Heart right ventricle (tissue), 16 donors: Measurements from ENCODE around the gene RAB36. TPM values are rescaled to one million over a fixed set of nuclear protein-coding genes. Genes with fewer than 3 reads are reported as not detected.

Experiments
- ATAC-seq, 8 donors: fragments of 200-7000 bp; cut with Tn5 transposase; one replicate each; pipeline ENCODE4 v1.9.1; 2020; ENCODE audit warnings: mild to moderate bottlenecking in 8 of 8, moderate library complexity in 8 of 8, moderate number of reproducible peaks in 1 of 8
- DNase-seq, 2 donors: peaks; one replicate each; pipeline ENCODE4 v3.0.0-alpha.2; 2020
- H3K27ac ChIP-seq, 10 donors: fragments of 200-600 bp; sonication (generic) in 2 of 10; one replicate each; pipeline versions ENCODE4 v1.5.0 to v1.8.0; 2020 to 2022; ENCODE audit warnings: mild to moderate bottlenecking in 3 of 10
- H3K27me3 ChIP-seq, 7 donors: fragments of 200-600 bp; one replicate each; pipeline ENCODE4 v1.8.0; 2021 to 2022; ENCODE audit warnings: mild to moderate bottlenecking in 2 of 7
- H3K36me3 ChIP-seq, 9 donors: fragments of 200-600 bp; sonication (generic) in 1 of 9; one replicate each; pipeline versions ENCODE4 v1.5.0 to v1.8.0; 2020 to 2022; ENCODE audit warnings: mild to moderate bottlenecking in 2 of 9
- H3K4me1 ChIP-seq, 9 donors: fragments of 200-600 bp; sonication (generic) in 1 of 9; one replicate each; pipeline versions ENCODE4 v1.5.0 to v1.8.0; 2020 to 2022; ENCODE audit warnings: mild to moderate bottlenecking in 4 of 9
- H3K4me3 ChIP-seq, 10 donors: fragments of 200-600 bp; sonication (generic) in 2 of 10; one replicate each; pipeline versions ENCODE4 v1.5.0 to v1.8.0; 2020 to 2022; ENCODE audit warnings: mild to moderate bottlenecking in 7 of 10, moderate library complexity in 2 of 10
- H3K9me3 ChIP-seq, 11 donors: fragments of 200-600 bp in 10 of 11; sonication (generic) in 2 of 11; one replicate each; pipeline versions ENCODE4 v1.5.0 to v1.8.0; 2013 to 2022; ENCODE audit warnings: mild to moderate bottlenecking in 2 of 11, control low read depth in 1 of 11, moderate library complexity in 1 of 11
- CTCF ChIP-seq, 9 donors: fragments of 200-600 bp; sonication (generic) in 2 of 9; IDR thresholded peaks; one replicate each; pipeline versions ENCODE4 v1.5.0 to v1.8.0; 2021 to 2022; ENCODE audit warnings: antibody characterized with exemption in 9 of 9, mild to moderate bottlenecking in 5 of 9, moderate library complexity in 1 of 9
- WGBS, 2 donors: extraction: QIAGEN DNeasy Blood & Tissue Kit; methylation state at CpG; one replicate each; pipeline ENCODE4 v1.1.7; 2013; ENCODE audit warnings: inconsistent platforms in 1 of 2; 5-methylcytosine and 5-hydroxymethylcytosine counted together
- intact Hi-C, 10 donors: fragments of 100-400 bp; cut with DNase I; formaldehyde crosslinking; loops; one replicate each; pipeline versions ENCODE4 v1.11.1 to v1.14.2; 2022
- polyA plus RNA-seq, 2 donors: library from polyadenylated mRNA; stranded (reverse); fragments of 200-250 nt; gene quantifications; one replicate each; pipeline ENCODE4 v1.2.3, GENCODE V29; 2013
- total RNA-seq, 10 donors: library from RNA; stranded (reverse); fragmentation: NEBNext Ultra II Directional in 3 of 10; extraction: Animal tissue kit (Norgen Biotek cat#: 25700) in 3 of 10; gene quantifications; one replicate each; pipeline versions ENCODE4 v1.2.1 to v1.2.4, GENCODE V29; 2021 to 2023
- donor health status: Arrhythmogenic right ventricular cardiomyopathy.
- donor health status: ischemic (EF 13 %, LVEDD 7.1; RV severe dilation, severe dysfunction).
- donor health status: healthy with polysubstance abuse.
- donor health status: DM: no; HTN: yes; CAD: no.
- donor health status: DM: no; HTN: no; CAD: no.
- donor health status: ischemic (EF 25% LVEDD 6.9; RV normal size, moderate dysfunction).
- donor health status: ischemic (EF 25% LVEDD 5.7; RV mildly dilated, moderate dysfunction).
- donor health status: healthy.
- donor health status: DM: yes; HTN: yes; CAD: no.
- donor health status: Ischemic cardiomyopathy.
- donor health status: ischemic (EF 35%, LVEDD 5.7; RV mildly dilated, moderate dysfunction).
- donor health status: nonischemic (EF 11% LVEDD 7.7; RV severe dilation, severe dysfunction).
- donor health status: DM: yes; HTN: yes; CAD: no.
- donor health status: PGD.
- donor health status: ischemic (EF 29% LVEDD 5.4; RV normal size, mild dysfunction).
- donor health status: nonischemic (EF 23%, LVEDD 6.1; RV moderate dilation, normal function).

The RAB36 gene
- total and polyA plus RNA-seq, 12 donors: 0.15 to 1.00 (median 0.43) TPM

- ATAC-seq: peak in 3 of 8 donors; percentile 4 to 23 (median 5)
- no peaks in the 10 kb centered on the region for H3K9me3 ChIP-seq
- peaks cover 22 to 80% (median 66%) of the 10 kb centered on the region in 9 donors for H3K4me1 ChIP-seq
- no peak for DNase-seq
- H3K4me3 ChIP-seq: no peak overlapping the region
- peak overlapping the region in 7 of 10 donors; percentile 17 to 65 (median 37) for H3K27ac ChIP-seq
- WGBS, 2 donors: 57 to 58% methylated on average over 11 of the region's 11 CpGs
- H3K27me3 ChIP-seq: no peaks in the 10 kb centered on the region
- intact Hi-C loops: no loop called here
- H3K36me3 ChIP-seq: peaks cover 0 to 11% (median 0%) of the 10 kb centered on the region in 9 donors
- no peak for TF ChIP-seq CTCF (IDR thresholded peaks at IDR 0.05)
Measured at GRCh38 chr22:23213581-23214334, 68.5 kb downstream of the RAB36 start.

Other genes starting within 250 kb of the RAB36 start
- 1 to 10 TPM; 1.5 to 4.2 (median 2.6) TPM for gene GNAZ, start 75.0 kb upstream of the RAB36 start, total RNA-seq
- 1 to 10 TPM; 1.3 to 2.1 TPM for gene GNAZ, start 75.0 kb upstream of the RAB36 start, polyA plus RNA-seq
- under 1 TPM in 1 of 10 donors, not detected in 9; 0.21 TPM for gene RSPH14, start 3.5 kb upstream of the RAB36 start, total RNA-seq
- gene RSPH14, start 3.5 kb upstream of the RAB36 start, polyA plus RNA-seq: under 1 TPM in 1 of 2 donors, not detected in 1; 0.39 TPM
- gene BCR, start 35.0 kb downstream of the RAB36 start, total RNA-seq: 10 to 100 TPM; 15.2 to 33.4 (median 28.3) TPM
- gene BCR, start 35.0 kb downstream of the RAB36 start, polyA plus RNA-seq: 10 to 100 TPM; 10.9 to 20.1 TPM